HG03064 (cell line): ENCODE results near the gene KCNMB4.

Experiments
- ATAC-seq: cut with Tn5 transposase; IDR thresholded peaks from one replicate; pipeline ENCODE4 v1.9.1; 2021; ENCODE audit warnings: low read depth; ENCODE audit not compliant: unreplicated experiment

The KCNMB4 gene

GRCh38 chr12:70427611-70428010 lies 61.5 kb downstream of the KCNMB4 start:
- ATAC-seq: no peak

- no peak for ATAC-seq
Measured at GRCh38 chr12:70430400-70430799, 64.3 kb downstream of the KCNMB4 start.

- ATAC-seq: no peak
Measured at GRCh38 chr12:70436836-70437235, 70.7 kb downstream of the KCNMB4 start.

GRCh38 chr12:70443062-70443673 lies 77.1 kb downstream of the KCNMB4 start:
- no peak for ATAC-seq

- ATAC-seq: no peak
Measured at GRCh38 chr12:70444903-70445302, 78.8 kb downstream of the KCNMB4 start.

GRCh38 chr12:70448371-70448770 lies 82.3 kb downstream of the KCNMB4 start:
- no peak for ATAC-seq

- ATAC-seq: no peak
Measured at GRCh38 chr12:70449074-70449752, 83.1 kb downstream of the KCNMB4 start.

GRCh38 chr12:70449753-70450341 lies 83.8 kb downstream of the KCNMB4 start:
- no peak for ATAC-seq

GRCh38 chr12:70451528-70451927 lies 85.4 kb downstream of the KCNMB4 start:
- no peak for ATAC-seq

GRCh38 chr12:70456953-70457352 lies 90.9 kb downstream of the KCNMB4 start:
- no peak for ATAC-seq

GRCh38 chr12:70459786-70460185 lies 93.7 kb downstream of the KCNMB4 start:
- no peak for ATAC-seq

- ATAC-seq: no peak
Measured at GRCh38 chr12:70463997-70464396, 97.9 kb downstream of the KCNMB4 start.

GRCh38 chr12:70466753-70467152 lies 100.7 kb downstream of the KCNMB4 start:
- no peak for ATAC-seq

GRCh38 chr12:70467476-70467875 lies 101.4 kb downstream of the KCNMB4 start:
- no peak for ATAC-seq

GRCh38 chr12:70467918-70468733 lies 102.0 kb downstream of the KCNMB4 start:
- ATAC-seq: no peak

GRCh38 chr12:70468741-70469140 lies 102.7 kb downstream of the KCNMB4 start:
- ATAC-seq: no peak

- ATAC-seq: no peak
Measured at GRCh38 chr12:70469221-70469820, 103.2 kb downstream of the KCNMB4 start.

GRCh38 chr12:70482764-70483163 lies 116.7 kb downstream of the KCNMB4 start:
- no peak for ATAC-seq
